ENCODE data around the gene ECSCR.
"Not testable (repeated sequence)": the region's sequence is repeated elsewhere in the genome, so short reads cannot be mapped to it uniquely, and the experiment has no call there.

Gene ECSCR, protein sequence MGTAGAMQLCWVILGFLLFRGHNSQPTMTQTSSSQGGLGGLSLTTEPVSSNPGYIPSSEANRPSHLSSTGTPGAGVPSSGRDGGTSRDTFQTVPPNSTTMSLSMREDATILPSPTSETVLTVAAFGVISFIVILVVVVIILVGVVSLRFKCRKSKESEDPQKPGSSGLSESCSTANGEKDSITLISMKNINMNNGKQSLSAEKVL

DNA sequence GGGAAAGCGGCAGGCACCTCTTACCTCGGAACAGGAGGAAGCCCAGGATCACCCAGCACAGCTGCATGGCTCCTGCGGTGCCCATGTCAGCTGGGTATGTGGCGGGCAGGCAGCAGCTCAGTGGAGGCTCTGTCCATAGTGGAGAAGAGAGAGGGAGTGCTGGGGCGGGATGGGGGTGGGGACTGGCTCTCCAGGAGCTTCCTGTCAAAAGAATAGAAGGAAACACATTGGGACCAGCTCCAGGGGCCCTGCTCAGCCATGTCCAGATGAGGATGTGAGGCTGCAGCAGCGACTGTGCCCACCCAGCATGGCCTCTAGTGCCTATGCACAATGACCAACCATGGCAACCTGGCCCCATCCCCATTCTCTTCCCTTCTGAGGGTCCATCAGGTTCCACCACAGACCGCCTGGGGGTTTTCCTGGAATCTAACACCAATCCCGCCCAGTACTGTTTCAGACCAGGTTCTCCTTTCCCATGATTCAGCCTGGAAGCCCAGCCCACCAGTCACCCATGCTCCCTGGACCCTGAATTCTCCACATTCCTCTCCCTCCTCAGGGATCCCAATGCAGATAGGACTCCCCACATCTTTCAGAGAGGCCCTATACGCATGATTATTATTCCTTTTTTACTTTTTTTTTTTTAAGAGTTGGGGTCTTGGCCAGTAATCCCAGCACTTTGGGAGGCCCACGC lies at the start of gene ECSCR:
ECSCR (minus strand) TSS at position 158 of the 691 bp plus-strand sequence; CDS start at position 85, 73 bp downstream.
- DNase-seq (ENCODE audit: low read depth in 2 of 2, low spot score in 1 of 2) = no peak

DNA sequence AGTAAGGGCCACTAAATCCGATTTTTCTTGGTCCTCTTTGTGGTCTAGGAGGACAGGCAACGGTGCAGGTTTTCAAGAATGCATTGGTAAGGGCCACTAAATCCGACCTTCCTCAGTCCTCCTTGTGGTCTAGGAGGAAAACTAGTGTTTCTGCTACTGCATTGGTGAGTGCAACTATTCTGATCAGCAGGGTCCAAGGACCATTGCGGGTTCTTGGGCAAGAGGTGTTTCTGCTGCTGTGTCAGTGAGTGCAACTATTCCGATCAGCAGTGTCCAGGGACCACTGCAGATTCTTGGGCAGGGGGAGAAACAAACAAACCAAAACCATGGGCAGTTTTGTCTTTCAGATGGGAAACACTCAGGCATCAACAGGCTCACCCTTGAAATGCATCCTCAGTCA lies 42.2 kb upstream of the ECSCR start:
- not testable (repeated sequence) for DNase-seq (ENCODE audit: low read depth in 2 of 2, low spot score in 1 of 2)

DNA sequence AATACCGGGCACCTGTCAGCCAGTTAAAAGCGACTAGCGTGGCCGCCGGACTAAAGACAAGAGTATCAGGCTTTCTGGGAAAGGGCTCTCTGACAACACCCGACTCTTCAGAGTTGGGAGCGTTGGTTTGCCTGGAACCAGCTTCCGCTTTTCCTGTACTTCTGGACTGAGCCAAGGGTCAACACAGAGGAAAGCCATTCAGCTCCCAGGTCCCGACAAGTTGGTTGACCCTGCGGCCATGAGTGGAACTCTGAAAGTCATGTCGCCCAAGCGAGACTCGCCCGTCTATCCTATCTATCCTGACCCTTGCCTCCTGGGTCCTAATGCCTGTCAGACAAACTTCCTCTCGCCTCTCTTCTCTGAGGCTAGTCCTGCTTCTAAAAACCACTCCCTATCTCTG lies 41.3 kb upstream of the ECSCR start:
- DNase-seq (ENCODE audit: low read depth in 2 of 2, low spot score in 1 of 2) = not testable (repeated sequence)

DNA sequence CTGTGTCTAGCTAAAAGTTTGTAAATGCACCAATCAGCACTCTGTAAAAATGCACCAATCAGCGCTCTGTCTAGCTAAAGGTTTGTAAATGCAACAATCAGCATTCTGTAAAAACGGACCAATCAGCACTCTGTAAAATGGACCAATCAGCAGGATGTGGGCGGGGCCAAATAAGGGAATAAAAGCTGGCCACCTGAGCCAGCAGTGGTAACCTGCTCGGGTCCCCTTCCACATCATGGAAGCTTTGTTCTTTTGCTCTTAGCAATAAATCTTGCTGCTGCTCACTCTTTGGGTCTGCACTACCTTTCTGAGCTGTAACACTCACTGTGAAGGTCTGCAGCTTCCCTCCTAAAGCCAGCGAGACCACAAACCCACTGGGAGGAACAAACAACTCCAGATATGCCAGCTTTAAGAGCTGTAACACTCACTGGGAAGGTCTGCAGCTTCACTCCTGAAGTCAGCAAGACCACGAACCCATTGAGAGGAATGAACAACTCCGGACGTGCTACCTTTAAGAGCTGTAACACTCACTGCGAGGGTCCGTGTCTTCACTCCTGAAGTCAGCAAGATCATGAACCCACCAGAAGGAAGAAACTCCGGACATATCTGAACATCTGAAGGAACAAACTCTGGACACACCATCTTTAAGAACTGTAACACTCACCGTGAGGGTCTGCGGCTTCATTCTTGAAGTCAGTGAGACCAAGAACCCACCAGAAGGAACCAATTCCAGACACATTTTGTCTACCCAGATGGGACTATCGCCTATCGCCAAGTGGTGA lies 40.7 kb upstream of the ECSCR start:
- not testable (repeated sequence) for DNase-seq (ENCODE audit: low read depth in 2 of 2, low spot score in 1 of 2)

DNA sequence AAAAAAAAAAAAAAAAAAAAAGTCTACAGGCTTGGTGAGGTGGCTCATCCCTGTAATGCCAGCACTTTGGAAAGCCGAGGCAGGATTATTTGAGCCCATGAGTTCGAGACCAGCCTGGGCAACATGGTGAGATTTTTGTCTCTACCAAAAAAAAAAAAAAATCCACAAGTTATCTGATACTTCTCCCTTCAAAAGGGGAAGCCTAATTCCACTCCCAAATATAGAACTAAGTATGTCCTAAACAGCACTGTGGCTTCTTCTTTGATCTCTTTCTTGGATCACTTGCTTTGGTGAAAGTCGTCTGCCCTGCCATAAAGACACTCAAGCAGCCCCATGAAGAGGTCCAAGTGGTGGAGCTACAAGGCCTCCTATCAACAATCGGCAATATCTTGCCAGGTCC lies 38.8 kb upstream of the ECSCR start:
- DNase-seq (ENCODE audit: low read depth in 2 of 2, low spot score in 1 of 2) = no peak

DNA sequence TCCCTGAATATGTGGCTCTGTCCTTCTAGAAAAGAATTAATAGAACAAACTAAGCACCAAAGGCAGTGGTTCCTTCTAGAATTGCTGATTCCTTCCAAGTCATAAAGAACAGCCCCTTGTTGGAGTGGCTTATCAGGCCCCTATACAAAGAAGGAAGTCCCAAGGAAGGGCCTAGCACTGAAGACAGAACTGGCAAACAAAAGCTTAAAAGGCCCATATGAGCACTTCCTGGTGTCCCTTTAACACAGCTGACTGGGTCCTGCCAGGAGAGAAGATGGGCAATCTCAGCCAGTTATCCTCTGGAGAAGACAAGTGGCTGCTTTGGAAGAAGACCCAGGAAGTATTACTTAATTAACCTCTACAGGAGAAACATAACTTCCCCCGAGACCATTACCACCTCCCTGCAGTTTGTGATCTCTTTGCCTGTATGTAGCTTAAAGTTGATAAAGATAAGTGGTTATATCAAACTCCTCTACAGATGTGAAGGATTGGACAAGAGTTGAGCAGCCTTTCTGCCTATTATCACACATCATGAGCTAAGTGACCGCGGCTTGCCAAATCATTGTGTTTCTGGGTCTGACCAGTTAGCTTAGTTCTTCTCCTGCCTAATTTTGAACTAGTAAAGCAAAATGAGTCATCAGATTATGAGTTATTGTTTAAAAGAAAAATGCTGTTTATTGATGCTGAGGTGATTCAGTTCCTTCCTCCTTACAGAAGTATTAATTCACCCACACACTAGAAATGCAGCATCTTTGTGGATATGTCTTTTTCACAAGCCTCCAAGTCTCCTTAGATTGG lies 33.3 kb upstream of the ECSCR start:
- no peak for DNase-seq (ENCODE audit: low read depth in 2 of 2, low spot score in 1 of 2)

DNA sequence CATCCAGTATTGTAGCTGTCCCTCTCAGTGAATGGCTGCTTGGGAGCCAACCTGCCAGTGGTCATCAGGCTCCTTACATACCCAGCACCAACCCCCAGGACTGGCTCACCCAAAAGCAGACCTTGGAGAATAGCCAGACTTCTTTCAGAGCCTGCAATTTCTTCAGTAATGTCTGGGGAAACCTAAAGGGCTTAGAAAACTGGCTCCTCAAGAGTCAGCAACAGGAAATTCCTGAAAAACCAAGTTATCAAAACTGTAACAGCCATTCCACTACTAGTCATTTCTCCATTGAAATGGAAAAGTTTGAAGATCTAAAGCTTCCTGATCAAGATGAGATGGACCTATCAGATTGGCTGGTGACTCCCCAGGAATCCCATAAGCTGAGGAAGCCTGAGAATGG lies 32.3 kb upstream of the ECSCR start:
- DNase-seq (ENCODE audit: low read depth in 2 of 2, low spot score in 1 of 2) = no peak

DNA sequence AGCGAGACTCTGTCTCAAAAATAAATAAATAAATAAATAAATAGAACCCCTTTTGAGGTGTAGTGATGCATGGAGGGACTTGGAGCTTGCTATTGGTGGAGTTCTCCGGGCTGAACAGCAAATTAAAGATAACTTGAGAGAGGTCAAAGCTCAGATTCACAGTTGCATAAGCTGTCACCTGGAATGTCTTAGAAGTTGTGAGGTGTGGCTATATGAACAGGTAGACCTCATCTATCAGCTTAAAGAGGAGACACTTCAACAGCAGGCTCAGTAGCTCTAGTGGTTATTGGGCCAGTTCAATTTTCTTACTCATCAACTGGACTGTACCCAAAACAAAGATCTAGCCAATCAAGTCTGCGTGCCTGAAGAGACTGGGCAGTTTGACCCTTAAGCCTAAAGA lies 31.7 kb upstream of the ECSCR start:
- no peak for DNase-seq (ENCODE audit: low read depth in 2 of 2, low spot score in 1 of 2)

DNA sequence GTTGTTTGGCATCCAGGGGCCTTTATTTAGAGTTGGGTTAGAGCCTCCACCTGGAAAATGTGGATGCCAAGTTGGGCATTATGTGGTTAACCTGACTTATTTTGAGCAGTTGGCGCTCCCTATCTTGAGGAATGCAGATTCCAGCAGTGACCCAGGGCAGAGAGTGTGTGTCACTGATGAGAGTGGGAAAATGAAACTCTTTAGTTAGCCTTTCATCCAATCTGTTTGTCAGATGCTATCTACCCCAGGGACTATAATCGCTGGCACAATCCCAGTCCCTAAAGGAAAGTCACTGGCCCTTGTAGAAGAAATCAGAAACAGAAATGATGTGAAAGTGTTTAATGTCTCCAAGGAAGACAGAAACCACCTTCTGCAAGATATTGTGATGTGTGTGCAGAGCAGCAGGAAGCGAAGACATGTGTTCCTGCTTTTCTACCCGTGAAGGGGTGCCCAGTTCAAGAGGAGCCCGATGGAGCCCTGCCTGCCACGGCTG lies 30.2 kb upstream of the ECSCR start:
- DNase-seq (ENCODE audit: low read depth in 2 of 2, low spot score in 1 of 2) = no peak

DNA sequence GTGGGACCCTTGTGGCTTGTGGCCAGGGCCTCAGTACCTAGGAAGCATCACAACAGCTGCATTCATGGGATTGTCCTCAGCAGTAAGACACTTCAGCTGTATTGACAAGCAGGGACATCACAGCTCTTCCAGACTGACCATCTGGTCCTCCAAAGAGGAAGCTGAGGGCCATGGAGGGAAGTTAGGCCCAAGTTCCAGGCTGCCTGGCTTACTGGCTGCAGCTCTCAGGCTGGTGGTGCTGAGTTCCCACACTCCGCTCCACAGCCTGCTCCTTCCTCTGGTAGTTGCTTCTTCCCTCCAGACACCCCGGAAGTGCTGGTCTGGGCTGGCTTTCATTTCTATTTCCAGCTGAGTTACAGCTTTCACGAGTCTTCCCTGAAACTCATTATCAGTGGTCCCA lies 25.7 kb upstream of the ECSCR start:
- no peak for DNase-seq (ENCODE audit: low read depth in 2 of 2, low spot score in 1 of 2)

DNA sequence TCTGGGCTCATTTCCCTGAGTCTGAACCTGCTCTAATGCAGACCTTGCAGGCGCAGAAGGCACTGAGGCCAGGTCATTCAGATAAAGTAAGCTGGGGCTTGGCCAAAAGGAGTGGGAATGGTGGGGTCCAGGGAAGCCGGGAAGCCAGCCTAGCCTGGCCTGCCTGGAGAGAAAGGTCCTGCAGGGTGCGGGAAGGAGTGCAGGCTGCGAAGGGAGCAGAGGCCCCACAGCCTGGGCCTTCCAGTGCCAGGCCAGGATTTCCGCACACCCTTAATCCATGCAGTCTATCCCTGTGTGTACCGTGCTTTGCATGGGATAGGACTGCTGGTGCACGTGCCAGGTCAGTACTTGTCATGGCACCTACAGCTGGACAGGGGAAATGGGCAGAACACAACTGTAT lies 23.7 kb upstream of the ECSCR start:
- DNase-seq (ENCODE audit: low read depth in 2 of 2, low spot score in 1 of 2) = no peak

DNA sequence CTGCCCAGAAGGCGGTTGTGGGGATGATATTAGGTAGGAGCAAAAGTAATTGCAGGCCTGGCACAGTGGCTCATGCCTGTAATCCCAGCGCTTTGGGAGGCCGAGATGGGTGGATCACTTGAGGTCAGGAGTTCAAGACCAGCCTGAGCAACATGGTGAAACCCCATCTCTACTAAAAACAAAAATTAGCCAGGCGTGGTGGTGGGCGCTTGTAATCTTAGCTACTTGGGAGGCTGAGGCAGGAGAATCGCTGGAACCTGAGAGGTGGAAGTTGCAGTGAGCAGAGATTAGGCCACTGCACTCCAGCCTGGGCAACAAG lies 20.3 kb upstream of the ECSCR start:
- not testable (repeated sequence) for DNase-seq (ENCODE audit: low read depth in 2 of 2, low spot score in 1 of 2)

DNA sequence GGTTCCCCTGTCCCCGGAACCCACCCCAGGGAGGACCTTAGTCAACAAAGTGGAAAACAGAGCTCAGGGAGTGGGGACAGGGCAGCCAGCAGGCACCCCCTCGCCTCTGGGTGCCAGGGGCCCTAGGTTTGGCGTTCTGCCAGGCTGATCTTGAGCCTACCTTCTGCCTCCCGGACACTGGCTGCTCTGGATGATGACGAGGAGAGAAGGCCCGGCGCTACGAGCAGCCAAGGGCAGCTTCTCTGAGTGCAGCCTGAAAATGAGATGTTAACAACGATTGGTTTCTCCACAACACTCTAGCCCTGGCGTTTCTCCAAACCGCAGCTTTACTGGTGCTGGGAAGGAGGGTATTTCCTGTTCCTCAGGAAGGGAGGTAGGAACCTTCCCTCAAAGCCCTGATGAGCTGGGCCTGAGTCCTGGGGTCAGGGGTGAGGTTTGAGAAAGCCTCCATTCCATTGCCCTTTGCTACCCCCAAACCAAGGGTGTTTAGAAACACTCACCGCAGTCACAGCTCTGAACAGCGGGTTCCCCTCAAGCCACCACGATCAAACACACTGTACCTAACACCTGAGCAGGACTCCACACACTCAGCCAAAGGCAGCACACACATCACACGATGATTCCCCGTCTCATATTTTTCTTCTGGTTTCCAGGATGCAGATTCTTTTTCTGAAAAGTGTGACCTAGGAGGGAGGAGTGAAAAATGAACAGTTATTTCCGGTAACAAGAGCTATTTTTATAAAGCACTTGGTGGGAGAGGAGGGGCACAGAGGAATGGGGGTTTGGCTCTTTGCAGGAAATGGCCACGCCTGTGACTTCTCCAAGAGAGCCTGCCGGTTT lies 19.7 kb upstream of the ECSCR start, which contains the start of gene STING1:
STING1 (minus strand) TSS at position 709 of the 840 bp plus-strand sequence. CDS start 1,054 bp downstream, outside the sequence.
- no peak for DNase-seq (ENCODE audit: low read depth in 2 of 2, low spot score in 1 of 2)

DNA sequence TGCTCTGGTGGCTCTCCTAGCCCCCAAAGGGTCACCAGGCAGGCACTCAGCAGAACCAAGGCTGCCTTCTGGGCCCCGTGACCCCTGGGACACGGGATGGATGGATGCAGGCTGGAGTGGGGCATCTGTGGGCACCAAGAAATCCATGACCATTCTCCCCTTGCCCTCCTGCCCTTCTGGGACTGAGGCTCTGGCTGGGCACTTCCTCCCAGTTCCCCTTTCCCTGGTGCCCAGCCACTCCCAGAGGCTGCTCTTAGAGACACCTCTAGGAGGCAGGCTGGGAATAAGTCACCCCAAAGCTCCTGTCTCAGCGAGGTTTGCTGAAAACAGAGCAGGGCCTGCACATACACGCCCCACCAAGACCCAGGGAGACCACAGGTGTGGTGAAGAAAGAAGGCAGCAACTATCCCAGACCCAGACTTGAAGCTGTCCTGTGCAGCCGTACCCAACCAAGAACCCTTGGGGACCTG lies 19.1 kb upstream of the ECSCR start:
- no peak for DNase-seq (ENCODE audit: low read depth in 2 of 2, low spot score in 1 of 2)

DNA sequence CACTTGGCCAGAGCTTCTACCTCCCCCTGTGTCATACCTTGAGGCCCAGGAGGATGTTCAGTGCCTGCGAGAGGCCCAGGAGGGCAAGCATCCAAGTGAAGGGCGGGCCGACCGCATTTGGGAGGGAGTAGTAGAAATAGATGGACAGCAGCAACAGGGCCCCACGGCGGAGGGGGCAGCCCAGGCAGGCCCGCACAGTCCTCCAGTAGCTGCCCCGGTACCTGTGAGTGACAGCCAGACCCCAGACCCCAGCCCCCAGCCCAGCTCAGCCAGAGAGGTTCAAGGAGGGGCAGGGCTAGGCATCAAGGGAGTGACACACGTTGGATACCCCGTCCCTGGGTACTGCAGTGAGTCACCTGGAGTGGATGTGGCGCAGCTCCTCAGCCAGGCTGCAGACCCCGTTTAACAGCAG lies 18.6 kb upstream of the ECSCR start:
- no peak for DNase-seq (ENCODE audit: low read depth in 2 of 2, low spot score in 1 of 2)

DNA sequence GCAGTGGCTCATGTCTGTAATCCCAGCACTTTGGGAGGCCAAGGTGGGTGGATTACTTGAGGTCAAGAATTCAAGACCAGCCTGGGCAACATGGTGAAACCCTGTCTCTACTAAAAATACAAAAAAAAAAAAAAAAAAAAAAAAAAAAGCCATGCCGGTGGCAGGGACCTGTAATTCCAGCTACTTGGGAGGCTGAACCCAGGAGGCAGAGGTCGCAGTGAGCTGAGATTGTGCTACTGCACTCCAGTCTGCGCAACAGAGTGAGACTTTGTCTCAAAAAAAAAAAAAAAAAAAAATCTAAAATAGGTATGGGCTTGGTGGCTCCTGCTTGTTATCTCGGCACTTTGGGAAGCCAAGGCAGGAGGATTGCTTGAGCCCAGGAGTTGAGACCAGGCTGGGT lies 17.2 kb upstream of the ECSCR start:
- DNase-seq (ENCODE audit: low read depth in 2 of 2, low spot score in 1 of 2) = not testable (repeated sequence)

DNA sequence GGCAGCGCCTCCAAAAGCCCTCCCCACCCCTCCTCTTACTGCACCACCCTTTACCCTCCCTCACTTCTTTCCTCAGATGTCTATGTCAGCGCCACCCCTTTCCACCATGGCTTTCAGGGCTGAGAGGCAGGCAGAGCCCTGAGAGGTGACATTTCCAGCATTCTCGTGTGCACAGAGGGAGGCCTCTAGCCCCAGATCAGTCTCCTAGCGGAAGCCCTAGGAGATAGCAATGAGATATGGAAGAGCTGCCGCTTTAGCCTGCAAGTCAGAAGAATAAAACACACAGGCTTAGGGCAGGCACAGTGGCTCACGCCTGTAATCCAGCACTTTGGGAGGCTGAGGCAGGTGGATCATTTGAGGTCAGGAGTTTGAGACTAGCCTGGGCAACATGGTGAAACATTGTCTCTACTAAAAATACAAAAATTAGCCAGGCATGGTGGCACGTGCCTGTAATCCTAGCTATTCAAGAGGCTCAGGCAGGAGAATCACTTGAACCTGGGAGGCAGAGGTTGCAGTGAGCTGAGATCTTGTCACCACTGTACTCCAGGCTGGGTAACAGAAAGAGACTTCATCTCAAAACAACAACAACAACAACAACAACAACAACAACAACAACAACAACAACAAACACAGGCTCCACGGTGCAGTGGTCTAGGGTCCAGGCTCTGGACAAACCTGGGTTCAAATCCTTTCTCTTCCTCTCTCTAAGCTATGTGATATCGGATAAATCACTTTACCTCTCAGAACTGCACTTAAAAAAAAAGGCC lies 16.3 kb upstream of the ECSCR start:
- not testable (repeated sequence) for DNase-seq (ENCODE audit: low read depth in 2 of 2, low spot score in 1 of 2)

DNA sequence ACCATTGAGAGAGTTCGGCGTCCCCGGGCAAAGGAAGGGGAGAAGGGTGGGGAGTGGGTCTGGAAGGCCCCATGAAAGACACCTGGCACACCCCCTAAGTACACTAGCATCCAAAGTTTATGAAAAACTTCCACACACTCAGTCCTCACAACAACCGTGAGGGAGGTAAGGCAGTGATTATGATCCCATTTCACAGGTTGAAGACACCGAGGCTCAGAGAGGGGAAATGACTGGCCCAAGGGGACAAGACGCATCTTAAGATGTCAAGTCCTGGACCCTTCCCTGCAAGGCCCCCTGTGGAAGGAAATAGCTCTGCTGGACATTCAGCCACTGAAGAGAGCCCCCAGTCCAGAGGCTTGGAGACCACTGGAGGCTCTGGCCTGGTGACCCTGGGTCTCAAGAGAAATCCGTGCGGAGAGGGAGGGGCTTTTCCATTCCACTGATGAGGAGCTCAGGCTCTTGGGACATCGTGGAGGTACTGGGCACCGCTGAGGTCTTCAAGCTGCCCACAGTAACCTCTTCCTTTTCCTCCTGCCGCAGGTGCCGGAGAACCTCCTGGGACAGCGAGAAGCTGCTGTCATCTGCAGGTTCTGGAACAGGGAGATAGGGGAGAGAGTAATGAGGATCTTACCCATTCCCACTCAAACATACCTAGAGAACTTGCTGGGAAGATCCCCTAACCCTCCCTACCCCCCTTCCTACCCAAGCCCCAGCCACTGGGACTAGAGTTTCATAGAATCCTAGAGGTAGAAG lies 13.5 kb upstream of the ECSCR start:
- DNase-seq (ENCODE audit: low read depth in 2 of 2, low spot score in 1 of 2) = no peak

Data from stimulated activated CD8-positive, alpha-beta memory T cell treated with anti-CD3 and anti-CD28 coated beads, Interleukin-4, amount 100 ng/mL, for 4 hours (primary cell).